ENCODE measurements around the gene PIP4K2B.
"Not testable (repeated sequence)": the region's sequence is repeated elsewhere in the genome, so short reads cannot be mapped to it uniquely, and the experiment has no call there.

The PIP4K2B gene

GRCh38 chr17:38799501-38800236 is at the start of gene PIP4K2B:
Gene PIP4K2B, minus strand, starts transcription at chr17:38799556. Its CDS starts 132 bp downstream, at chr17:38799424.
- peak; percentile 98 for DNase-seq

GRCh38 chr17:38848557-38848891 is 49.2 kb upstream of the PIP4K2B start:
- DNase-seq, result no peak

- no peak for DNase-seq
Measured at GRCh38 chr17:38844261-38844757, 45.0 kb upstream of the PIP4K2B start.

GRCh38 chr17:38825762-38826247 is 26.4 kb upstream of the PIP4K2B start:
- DNase-seq, result no peak

GRCh38 chr17:38824899-38825761 is 25.8 kb upstream of the PIP4K2B start, which contains the start of gene CWC25:
Gene CWC25, minus strand, starts transcription at chr17:38825321. Its CDS starts 138 bp downstream, at chr17:38825183.
- peak; percentile 93 for DNase-seq

- DNase-seq, result no peak
Measured at GRCh38 chr17:38815576-38816193, 16.3 kb upstream of the PIP4K2B start.

- no peak for DNase-seq
Measured at GRCh38 chr17:38809828-38810227, 10.5 kb upstream of the PIP4K2B start.

- no peak for DNase-seq
Measured at GRCh38 chr17:38800237-38800760, 943 bp upstream of the PIP4K2B start.

GRCh38 chr17:38798614-38799500 is 499 bp downstream of the PIP4K2B start:
- peak; percentile 51 for DNase-seq

GRCh38 chr17:38797828-38798227 is 1.5 kb downstream of the PIP4K2B start:
- DNase-seq, result no peak

- no peak for DNase-seq
Measured at GRCh38 chr17:38797158-38797490, 2.2 kb downstream of the PIP4K2B start.

GRCh38 chr17:38796451-38797157 is 2.8 kb downstream of the PIP4K2B start:
- no peak for DNase-seq

GRCh38 chr17:38794221-38794620 is 5.1 kb downstream of the PIP4K2B start:
- DNase-seq, result no peak

- DNase-seq, result no peak
Measured at GRCh38 chr17:38791162-38791561, 8.2 kb downstream of the PIP4K2B start.

- not testable (repeated sequence) for DNase-seq
Measured at GRCh38 chr17:38790148-38790707, 9.1 kb downstream of the PIP4K2B start.

GRCh38 chr17:38789185-38789584 is 10.2 kb downstream of the PIP4K2B start:
- no peak for DNase-seq

- not testable (repeated sequence) for DNase-seq
Measured at GRCh38 chr17:38787999-38788398, 11.4 kb downstream of the PIP4K2B start.

- DNase-seq, result no peak
Measured at GRCh38 chr17:38786372-38786771, 13.0 kb downstream of the PIP4K2B start.

GRCh38 chr17:38783227-38783626 is 16.1 kb downstream of the PIP4K2B start:
- no peak for DNase-seq

GRCh38 chr17:38779965-38780752 is 19.2 kb downstream of the PIP4K2B start:
- no peak for DNase-seq

Measured in NCI-H345 (cell line).